ENCODE measurements around the gene FOXD2. TPM values are rescaled to one million over a fixed set of nuclear protein-coding genes. Genes with fewer than 3 reads are reported as not detected.
"Not testable (repeated sequence)": the region's sequence is repeated elsewhere in the genome, so short reads cannot be mapped to it uniquely, and the experiment has no call there.

The FOXD2 gene
- polyA plus RNA-seq, 5 donors, result 0.26 to 0.42 (median 0.35) TPM

DNA sequence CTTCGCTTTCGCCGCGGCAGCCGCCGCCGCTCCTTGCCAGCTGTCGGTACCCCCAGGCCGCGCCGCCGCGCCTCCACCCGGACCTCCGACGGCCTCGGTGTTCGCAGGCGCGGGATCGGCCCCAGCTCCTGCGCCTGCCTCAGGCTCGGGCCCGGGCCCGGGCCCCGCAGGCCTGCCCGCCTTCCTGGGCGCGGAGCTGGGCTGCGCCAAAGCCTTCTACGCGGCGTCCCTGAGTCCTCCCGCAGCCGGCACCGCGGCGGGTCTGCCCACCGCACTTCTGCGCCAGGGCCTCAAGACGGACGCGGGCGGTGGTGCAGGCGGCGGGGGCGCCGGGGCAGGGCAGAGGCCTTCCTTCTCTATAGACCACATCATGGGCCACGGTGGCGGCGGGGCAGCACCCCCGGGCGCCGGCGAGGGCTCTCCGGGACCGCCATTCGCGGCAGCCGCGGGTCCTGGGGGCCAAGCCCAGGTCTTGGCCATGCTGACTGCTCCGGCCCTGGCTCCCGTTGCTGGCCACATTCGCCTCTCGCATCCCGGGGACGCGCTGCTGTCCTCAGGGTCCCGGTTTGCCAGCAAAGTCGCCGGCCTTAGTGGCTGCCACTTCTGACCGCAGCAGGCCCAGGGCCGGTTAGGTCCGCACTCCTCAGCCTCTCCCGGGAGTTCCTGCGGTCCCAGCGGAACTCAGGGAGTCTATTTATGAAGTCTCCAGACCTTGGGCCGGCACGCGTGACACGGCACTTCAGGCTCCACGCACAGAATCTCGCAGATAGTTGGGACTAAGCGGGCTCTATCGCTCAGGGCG, 1.4 kb downstream of the FOXD2 start:
- no peak for DNase-seq

DNA sequence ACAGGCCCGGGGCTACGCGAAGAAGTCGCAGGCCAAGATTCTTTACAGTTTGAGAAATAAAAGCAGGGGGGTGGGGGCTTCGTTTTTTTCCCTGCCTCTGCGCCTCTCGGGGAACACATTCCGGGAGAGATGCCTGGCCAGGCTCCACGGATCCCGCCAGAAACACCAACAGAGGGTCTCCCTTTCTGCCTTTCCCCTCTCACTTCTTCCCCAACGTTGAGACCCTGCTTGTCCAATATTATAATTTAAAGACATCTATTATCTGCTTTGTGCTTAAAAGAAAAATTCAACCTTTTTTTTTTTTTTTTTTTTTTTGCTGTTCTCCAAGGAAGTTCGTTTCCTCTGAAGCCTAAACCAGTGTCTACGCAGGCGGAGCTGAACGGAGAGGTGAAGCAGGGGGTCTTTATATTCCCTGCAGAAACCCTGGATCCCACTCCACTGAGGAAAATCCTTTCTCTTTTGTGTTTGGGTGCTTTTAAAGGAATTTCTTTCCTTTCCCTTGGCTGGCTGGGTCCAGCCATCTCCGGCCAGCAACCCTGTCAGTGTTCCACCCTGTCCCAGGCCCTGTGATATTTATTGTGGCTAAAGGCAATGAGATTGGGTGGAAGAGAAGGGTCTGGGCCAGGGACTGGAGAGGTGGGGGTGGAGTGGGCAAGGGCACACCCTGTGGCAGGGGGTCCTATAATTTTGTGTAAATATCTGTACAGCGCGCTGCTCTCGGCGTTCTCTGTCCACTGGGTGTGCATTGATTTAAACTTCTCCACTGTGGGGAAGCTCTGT, 2.2 kb downstream of the FOXD2 start:
- no peak for DNase-seq

- no peak for DNase-seq
These were observed 2.8 kb downstream of the FOXD2 start for GRCh38 chr1:47440599-47441081.

- DNase-seq, result no peak
These were observed 3.7 kb downstream of the FOXD2 start for GRCh38 chr1:47441450-47442106.

DNA sequence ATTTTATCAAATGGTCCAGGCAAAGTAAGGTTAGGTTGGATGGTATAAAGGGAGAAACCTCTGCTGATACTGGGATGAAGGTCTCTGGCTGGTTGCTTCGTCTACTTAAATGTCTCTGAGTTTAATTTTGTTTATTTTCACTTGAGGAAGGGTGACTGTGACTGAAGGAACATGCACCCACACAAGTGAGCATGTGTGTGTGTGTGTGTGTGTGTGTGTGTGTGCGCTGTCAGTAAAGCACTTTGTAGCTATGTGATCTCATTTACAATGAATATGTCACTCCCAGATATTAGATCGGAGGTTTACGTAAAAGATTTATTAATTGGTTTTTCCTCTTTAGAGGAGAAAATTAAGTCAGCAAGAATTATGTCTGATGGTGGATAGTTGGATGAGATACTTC, 4.4 kb downstream of the FOXD2 start:
- DNase-seq, result no peak

DNA sequence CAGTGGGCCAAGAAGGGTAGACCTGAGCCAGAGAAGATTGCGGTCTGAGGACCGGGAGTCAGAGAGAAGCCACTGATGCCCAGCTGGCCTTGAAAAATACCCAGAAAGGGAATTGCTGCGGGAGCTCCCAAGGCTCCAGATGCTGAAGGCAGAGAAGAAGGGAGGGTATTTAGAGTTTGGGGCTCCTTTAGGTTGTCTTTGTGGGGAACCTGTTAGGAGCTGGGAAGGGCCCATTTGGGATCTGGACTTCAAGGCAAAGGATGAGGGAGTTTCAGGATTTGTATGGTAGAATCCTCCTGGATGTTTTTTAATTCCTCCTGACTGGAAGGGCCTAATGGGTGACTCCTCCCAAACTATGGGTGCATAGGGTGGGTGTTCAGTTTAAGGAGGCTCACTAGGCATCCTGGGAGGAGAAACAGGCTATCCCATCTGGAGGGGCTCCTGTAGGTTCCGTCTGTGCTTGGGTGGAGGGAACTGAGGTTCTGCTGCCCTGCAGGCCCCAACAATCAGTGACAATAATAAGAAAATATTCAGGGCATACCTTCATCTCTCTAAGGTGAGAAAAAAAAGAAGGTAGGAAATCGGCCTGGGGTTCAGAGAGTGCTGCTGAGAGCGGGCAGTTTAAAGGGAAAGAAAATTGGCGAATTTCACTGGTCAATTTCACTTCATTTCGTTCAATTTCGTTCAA, 5.1 kb downstream of the FOXD2 start:
- no peak for DNase-seq

GRCh38 chr1:47443530-47444296, 5.9 kb downstream of the FOXD2 start:
- DNase-seq, result no peak

DNA sequence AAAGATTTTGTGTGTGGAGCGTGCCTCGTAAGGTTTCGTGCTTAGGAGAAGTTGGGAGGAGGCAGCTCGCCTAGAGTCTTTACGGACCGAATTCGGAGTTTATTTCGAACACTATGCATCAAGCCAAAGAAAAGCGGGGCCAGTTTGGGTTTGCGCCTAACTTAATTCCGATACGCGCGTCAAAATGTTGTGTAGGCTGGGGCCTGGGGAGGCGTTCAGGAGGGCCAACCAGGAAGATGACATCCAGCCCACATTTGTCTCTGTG, 6.4 kb downstream of the FOXD2 start:
- no peak for DNase-seq

DNA sequence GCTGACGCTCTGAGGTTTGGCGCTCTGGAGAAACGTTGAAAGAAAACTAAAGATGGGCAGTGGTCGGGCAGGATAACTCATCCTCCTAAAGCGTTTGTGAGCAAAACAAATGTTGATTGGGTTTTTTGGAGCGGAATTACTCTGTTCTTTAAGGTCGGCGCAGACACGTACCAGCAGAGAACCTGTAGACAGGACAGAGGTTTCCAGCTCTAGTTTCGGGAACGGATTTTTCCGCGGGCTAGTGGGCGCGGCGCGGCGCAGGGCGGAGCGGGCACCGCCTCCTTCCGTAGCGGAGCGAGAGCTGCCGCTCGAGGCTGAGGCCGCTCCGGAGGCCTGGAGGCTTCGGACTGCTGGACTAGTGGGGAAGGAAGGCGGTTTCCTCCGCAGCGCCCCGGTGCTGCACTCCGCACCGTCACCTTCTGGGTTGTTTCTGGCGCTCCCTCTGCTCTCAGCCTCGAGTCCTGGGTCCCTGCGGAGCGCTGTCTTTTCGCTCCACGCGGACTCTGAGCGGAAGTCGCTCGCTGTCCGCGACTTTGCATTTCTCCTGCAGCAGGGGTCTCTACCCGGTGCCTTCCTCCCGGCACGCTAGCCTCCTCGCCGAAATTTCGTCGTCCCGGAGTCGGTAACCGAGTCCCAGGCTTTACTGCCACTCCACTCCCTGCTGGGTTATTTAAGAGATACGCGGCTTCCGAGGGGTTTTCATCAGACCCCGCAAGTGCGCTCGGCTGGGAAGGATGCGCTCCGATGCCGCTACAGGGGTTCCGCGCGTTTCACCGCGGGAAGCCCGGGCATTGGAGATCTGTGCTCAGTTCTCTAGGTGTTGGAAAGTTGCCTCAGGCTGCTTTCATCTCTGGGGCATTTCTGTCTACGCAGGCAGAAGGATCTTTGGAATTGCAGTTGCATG, 7.0 kb downstream of the FOXD2 start:
- DNase-seq, result peak in 1 of 2 donors; percentile 36

GRCh38 chr1:47445823-47446550, 8.1 kb downstream of the FOXD2 start:
- no peak for DNase-seq

DNA sequence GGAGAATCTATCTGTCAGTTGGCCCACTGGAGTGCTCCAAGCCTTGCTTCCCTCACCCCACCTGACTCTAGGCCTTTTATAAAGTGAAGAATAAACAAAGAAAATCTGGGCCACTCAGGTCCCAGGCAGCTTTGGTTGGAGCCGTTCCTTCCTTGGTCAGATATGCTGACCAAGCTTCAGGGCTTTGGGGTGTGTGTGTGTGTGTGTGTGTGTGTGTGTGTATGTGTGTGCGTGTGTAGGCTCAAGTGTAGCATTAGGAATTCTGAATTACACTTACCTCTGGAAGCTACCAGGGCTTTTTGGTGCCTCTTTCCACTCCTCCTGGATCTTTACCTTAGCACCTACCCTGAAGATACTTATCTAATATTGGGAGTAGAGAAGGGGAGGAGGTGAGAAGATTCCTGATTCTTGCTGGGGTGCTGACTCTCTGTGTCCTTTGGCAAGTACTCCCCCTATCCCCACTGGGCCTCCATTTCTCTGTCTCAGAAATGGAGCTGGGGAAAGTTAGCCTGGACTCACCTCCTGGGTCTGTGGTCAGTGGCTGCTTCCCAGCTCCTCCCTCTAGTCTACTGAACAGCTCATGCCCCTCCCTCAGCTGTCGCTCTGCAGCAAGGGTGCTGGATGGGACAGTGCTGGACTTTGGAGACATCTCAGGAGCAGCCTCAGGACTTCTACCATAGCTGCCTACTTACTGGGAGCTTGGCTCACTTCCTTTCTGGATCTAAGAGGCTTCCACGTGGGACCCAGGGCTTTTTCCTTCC, 10.8 kb downstream of the FOXD2 start:
- no peak for DNase-seq

DNA sequence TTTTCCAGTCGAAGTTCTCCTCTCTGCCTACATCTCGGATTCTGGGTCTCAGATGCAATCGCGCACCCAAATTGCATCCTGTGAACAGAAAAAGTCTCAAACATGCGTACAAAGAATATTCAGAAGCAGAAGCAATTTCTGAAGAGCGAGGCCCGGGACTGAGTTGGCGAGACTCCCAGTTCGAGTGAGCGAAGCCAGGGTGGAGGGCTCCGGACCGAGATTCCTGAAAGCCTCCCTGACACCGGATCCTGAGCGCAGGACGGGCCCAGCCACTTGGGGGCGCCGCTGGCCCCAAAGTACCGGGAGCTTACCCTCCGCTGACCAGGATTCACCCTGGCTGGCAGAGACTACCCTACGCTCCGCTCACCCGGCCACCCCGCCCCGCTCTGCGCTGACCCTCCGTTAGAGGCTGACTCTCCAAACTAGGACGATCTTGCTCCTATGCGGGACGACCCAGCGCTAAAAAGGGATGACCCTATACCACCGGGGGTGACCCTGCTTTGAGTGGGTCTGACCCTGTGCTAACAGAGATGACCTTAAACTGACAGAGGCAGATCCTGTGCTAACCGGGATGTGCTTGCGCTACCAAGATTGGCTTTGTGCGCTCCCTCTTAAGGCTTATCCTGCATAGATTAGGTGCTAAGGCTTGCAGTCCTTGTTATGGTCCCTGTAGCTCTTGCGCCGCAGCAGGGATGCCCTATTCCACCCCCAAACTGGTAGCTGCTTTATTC, 12.1 kb downstream of the FOXD2 start:
- peak in 1 of 2 donors; percentile 33 for DNase-seq

GRCh38 chr1:47450606-47451005, 12.8 kb downstream of the FOXD2 start:
- no peak for DNase-seq

GRCh38 chr1:47452426-47452825, 14.6 kb downstream of the FOXD2 start:
- no peak for DNase-seq

DNA sequence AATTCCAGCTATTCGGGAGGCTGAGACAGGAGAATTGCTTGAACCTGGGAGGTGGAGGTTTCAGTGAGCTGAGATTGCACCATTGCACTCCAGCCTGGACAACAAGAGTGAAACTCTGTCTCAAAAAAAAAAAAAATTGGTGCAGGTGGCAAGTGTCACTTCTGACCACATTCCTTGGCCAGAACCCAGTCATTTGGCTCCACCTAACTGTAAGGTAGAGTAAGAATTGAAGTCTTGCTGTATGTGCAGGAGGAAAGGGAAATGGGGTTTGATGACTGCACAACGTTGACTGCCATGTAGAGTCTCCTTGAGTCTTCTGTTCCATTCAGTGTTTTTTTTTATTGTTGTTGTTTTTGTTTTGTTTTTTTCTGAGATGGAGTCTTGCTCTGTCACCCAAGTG, 16.1 kb downstream of the FOXD2 start:
- DNase-seq, result not testable (repeated sequence)

GRCh38 chr1:47456250-47456649, 18.4 kb downstream of the FOXD2 start:
- DNase-seq, result no peak

- not testable (repeated sequence) for DNase-seq
These were observed 19.7 kb downstream of the FOXD2 start for GRCh38 chr1:47457547-47457946.

GRCh38 chr1:47459253-47459788, 21.5 kb downstream of the FOXD2 start:
- DNase-seq, result no peak

Data from right lung (tissue), 5 donors.